ENCODE measurements around the gene KCNK18.

The KCNK18 gene

DNA sequence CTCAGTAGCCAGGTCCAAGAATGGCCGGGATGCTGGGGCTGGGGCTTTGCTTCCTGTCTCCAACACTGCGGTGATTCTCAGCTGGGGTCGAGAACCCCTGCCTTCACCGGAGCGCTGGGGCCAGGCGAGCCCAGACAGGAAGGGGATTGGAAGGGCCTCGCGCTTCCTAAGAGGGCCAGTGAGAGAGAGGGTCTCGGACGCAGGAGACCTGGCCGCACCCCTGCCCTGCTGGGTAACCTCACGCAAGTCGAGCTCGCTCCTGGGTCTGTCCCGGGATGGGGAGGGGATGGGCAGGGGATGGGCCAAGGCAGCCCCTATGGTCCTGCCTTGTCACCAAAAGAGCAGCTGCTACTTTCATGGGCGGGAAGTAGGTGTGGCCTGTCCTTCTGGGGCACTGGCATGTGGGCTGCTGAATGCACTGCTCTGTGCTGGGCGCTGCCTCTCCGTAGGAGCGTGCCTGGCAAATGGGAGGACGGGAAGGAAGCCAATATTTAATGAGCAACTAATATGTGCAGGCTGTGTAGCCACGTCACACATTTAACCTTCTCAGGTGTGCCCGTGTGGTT is 20.0 kb downstream of the KCNK18 start:
- TF ChIP-seq, protein P1, sequence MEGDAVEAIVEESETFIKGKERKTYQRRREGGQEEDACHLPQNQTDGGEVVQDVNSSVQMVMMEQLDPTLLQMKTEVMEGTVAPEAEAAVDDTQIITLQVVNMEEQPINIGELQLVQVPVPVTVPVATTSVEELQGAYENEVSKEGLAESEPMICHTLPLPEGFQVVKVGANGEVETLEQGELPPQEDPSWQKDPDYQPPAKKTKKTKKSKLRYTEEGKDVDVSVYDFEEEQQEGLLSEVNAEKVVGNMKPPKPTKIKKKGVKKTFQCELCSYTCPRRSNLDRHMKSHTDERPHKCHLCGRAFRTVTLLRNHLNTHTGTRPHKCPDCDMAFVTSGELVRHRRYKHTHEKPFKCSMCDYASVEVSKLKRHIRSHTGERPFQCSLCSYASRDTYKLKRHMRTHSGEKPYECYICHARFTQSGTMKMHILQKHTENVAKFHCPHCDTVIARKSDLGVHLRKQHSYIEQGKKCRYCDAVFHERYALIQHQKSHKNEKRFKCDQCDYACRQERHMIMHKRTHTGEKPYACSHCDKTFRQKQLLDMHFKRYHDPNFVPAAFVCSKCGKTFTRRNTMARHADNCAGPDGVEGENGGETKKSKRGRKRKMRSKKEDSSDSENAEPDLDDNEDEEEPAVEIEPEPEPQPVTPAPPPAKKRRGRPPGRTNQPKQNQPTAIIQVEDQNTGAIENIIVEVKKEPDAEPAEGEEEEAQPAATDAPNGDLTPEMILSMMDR (IDR thresholded peaks at IDR 0.05; ENCODE audit: low read depth, low read length), result no peak
- peak overlapping the region; percentile 51 for H3K4me3 ChIP-seq (ENCODE audit: low read depth, low read length)
- no peak for DNase-seq (ENCODE audit: low read depth, low spot score)
- in situ Hi-C loops (cut with HindIII; ENCODE audit: low sequenced_read_pairs), result no loop called here

DNA sequence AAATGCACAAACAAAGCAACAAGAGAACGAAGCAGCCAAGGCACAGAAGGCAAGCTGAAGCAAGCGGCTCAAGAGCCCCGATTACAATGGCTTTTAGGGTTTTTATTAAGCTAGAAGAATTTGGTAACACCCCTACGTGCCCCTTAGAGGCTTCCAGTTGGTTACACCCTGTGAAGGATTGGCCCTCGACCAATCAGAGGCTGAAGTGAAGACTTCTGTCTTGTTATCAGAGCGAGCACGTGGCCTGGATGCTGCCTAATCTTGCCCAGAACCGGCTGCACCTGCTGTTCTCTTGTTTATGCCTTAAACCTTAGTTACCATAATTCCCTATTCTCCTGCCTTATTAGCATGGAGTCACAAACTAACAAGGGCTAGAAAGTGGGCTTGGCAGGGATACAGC is 21.4 kb downstream of the KCNK18 start:
- in situ Hi-C loops (cut with HindIII; ENCODE audit: low sequenced_read_pairs), result no loop called here
- H3K4me3 ChIP-seq (ENCODE audit: low read depth, low read length), result no peak overlapping the region
- DNase-seq (ENCODE audit: low read depth, low spot score), result no peak
- TF ChIP-seq, protein P1 (IDR thresholded peaks at IDR 0.05; ENCODE audit: low read depth, low read length), result no peak

DNA sequence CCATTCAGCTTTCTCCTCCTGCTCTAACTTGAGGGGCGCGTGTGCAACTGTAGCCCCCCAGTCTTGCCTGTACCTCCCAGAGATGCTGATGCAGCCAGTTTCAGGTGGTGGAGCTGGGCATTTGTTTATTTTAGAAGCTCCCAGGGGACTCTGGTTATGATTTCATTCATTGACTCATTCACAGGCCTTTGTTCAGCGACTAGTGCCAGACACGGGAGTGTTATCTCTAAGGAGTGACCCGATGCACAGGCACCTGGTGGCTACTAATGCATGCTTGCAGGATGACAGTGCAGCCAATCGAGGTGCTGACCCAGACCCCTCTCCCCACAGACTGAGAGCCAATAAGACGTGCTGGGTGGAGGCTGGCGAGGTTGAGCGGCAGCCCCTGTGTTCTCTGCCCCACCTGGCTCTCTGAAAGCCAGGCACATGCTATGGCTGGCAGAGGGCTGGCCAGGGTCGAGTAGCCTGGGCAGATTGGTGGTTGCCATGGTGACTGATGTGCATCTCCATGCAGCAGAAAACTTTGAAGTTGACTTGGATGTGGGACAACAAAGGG is 23.9 kb downstream of the KCNK18 start:
- in situ Hi-C loops (cut with HindIII; ENCODE audit: low sequenced_read_pairs), result no loop called here
- TF ChIP-seq, protein P1 (IDR thresholded peaks at IDR 0.05; ENCODE audit: low read depth, low read length), result no peak
- peak; percentile 5 for DNase-seq (ENCODE audit: low read depth, low spot score)

DNA sequence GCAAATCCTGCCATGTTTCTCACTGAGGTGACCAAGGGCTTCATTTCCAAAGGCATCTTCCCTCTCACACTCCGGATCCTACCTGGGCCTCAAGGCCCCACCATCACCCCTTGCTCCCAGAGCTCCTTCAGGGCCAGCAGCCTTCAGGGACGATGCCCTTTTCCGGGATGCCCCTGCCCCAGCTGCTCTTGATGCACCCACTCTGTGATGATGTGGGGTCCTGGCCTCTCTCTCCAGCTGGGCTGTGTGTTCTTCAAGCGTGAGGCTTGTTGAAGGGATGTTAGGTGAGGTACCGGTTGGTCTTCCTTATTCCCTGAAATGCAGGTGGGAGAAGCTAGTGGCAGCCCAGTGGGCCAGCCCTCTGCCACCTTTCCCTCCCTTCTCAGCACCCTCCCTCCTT is 25.3 kb downstream of the KCNK18 start:
- TF ChIP-seq, protein P1 (IDR thresholded peaks at IDR 0.05; ENCODE audit: low read depth, low read length), result no peak
- no peak overlapping the region for H3K4me3 ChIP-seq (ENCODE audit: low read depth, low read length)
- DNase-seq (ENCODE audit: low read depth, low spot score), result no peak
- in situ Hi-C loops (cut with HindIII; ENCODE audit: low sequenced_read_pairs), result no loop called here

More for the DNA sequence above, 23.9 kb downstream of the KCNK18 start:
- H3K4me3 ChIP-seq (ENCODE audit: low read depth, low read length), result no peak overlapping the region

DNA sequence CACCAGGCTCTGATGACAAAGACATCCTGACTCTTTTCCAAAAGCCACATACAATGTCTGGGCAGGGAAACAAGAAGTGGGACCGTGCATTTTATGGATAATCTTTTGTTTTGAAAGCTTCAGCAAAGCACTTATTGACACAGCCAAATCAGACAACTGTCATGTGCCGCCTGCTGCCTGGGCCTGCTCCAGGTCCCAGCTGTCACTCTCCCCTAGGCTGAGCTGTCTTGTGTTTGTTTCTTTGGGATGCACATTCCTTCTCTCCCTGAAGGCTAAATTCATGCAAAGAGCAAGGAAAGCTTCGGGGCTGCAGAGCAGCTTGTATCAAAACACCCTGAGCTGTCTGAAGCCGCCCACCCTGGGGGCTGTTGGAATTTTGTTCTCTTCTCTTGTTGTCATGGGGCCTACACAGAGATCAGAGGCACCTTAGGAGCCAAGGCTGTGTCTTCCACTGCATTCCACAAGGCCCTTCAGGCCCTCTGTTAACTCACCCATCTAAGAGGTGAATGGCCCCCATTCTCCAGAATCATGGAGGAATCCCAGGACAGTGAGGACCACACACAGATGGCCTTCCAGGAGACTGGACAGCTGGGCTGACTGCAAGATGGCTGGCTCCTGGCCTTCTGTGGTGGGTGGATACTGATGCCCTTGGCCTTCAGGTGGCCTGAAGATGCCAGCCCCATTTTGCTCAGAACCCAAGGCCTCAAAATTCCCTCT is 25.8 kb downstream of the KCNK18 start:
- no peak for DNase-seq (ENCODE audit: low read depth, low spot score)
- TF ChIP-seq, protein P1 (IDR thresholded peaks at IDR 0.05; ENCODE audit: low read depth, low read length), result no peak
- H3K4me3 ChIP-seq (ENCODE audit: low read depth, low read length), result no peak overlapping the region
- in situ Hi-C loops (cut with HindIII; ENCODE audit: low sequenced_read_pairs), result no loop called here

DNA sequence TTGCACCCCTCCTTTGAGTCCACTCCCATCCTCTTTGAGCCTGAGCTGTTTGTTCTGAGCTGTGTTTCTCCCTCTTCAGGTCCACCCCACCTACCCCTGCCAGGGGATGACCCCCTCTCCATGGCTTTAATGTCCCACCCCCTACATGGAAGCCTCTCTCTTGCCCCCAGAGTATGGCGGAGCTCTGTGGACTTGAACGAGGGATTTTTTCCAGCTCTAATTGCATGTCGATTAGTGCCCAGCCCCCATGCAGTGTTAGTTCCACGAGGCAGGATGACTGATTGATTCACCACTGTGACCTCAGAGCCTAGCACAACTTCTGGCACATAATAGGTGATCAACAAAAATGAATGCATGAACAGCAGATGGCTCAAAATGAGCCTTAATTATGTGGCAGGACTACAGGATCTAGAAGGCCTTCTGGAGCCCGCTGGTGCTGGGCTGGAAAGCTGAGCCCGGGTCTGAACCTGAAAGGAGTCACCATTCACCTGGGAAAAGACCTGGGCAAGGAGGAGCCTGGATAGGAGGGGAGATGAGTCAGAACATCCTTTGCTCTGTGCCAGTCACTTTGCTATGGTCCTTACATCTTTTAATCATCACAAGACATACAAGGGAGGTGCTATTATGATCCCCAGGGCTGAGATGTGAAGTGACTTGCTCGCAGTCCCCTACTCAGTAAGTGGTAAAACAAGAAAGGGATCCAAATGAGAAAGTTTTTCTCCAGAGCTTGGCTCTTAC is 26.6 kb downstream of the KCNK18 start:
- in situ Hi-C loops (cut with HindIII; ENCODE audit: low sequenced_read_pairs), result no loop called here
- DNase-seq (ENCODE audit: low read depth, low spot score), result no peak
- TF ChIP-seq, protein P1 (IDR thresholded peaks at IDR 0.05; ENCODE audit: low read depth, low read length), result no peak
- H3K4me3 ChIP-seq (ENCODE audit: low read depth, low read length), result no peak overlapping the region

All from astrocyte of the spinal cord (primary cell).